Keratinocyte (primary cell): ENCODE data around the gene ACYP2. TPM values are rescaled to one million over a fixed set of nuclear protein-coding genes. Genes with fewer than 3 reads are reported as not detected.
"Not testable (repeated sequence)": the region's sequence is repeated elsewhere in the genome, so short reads cannot be mapped to it uniquely, and the experiment has no call there.

ENCODE experiments used
- DNase-seq: peaks from one replicate; pipeline ENCODE4 v3.0.0-alpha.2; 2011; ENCODE audit warnings: low read depth, missing footprints, low spot score
- FAIRE-seq: peaks from 2 replicates; lab custom pipeline; 2011; peaks lifted over from hg19 to GRCh38; lab: Jason Lieb, UNC
- H2AFZ ChIP-seq: 2 replicates; pipeline ENCODE4 v1.6.0; 2012; ENCODE audit warnings: low read length, control low read depth, inconsistent platforms; ENCODE audit not compliant: control insufficient read depth
- H3K27ac ChIP-seq: 2 replicates; pipeline ENCODE4 v1.5.1; 2011; ENCODE audit warnings: low read length; ENCODE audit not compliant: control insufficient read depth, insufficient read depth
- H3K27me3 ChIP-seq: 3 replicates; pipeline ENCODE4 v1.6.0; 2011; ENCODE audit warnings: low read length; ENCODE audit not compliant: control insufficient read depth, insufficient read depth; ENCODE audit errors: extremely low read depth
- H3K36me3 ChIP-seq, 2 experiments: 2 replicates in 1 of 2; 3 replicates in 1 of 2; pipeline ENCODE4 v1.5.1; 2011; ENCODE audit warnings: low read length in 2 of 2, mild to moderate bottlenecking in 1 of 2; ENCODE audit not compliant: control insufficient read depth in 2 of 2, insufficient read depth in 2 of 2; ENCODE audit errors: extremely low read depth in 1 of 2
- H3K4me1 ChIP-seq: 3 replicates; pipeline ENCODE4 v1.5.1; 2011; ENCODE audit warnings: low read length; ENCODE audit not compliant: control insufficient read depth, insufficient read depth; ENCODE audit errors: extremely low read depth
- H3K4me2 ChIP-seq: 3 replicates; pipeline ENCODE4 v1.6.0; 2011; ENCODE audit warnings: low read depth, low read length; ENCODE audit not compliant: control insufficient read depth, insufficient read depth; ENCODE audit errors: extremely low read depth
- H3K4me3 ChIP-seq, 3 experiments: fragments of 200-600 bp in 1 of 3; sonication (generic) in 1 of 3; 2 replicates in 2 of 3; 3 replicates in 1 of 3; pipeline ENCODE4 v1.5.1; 2011 to 2016; ENCODE audit warnings: low read length in 3 of 3, mild to moderate bottlenecking in 3 of 3, control low read depth in 2 of 3, inconsistent platforms in 1 of 3, low read depth in 1 of 3, mixed read lengths in 1 of 3, mixed run types in 1 of 3, moderate library complexity in 1 of 3; ENCODE audit not compliant: control insufficient read depth in 2 of 3, insufficient read depth in 2 of 3; ENCODE audit errors: extremely low read depth in 1 of 3
- H3K79me2 ChIP-seq: 2 replicates; pipeline ENCODE4 v1.6.0; 2012; ENCODE audit warnings: low read length; ENCODE audit not compliant: control insufficient read depth, insufficient read depth
- H3K9ac ChIP-seq: 3 replicates; pipeline ENCODE4 v1.6.0; 2011; ENCODE audit warnings: low read length; ENCODE audit not compliant: control insufficient read depth, insufficient read depth; ENCODE audit errors: extremely low read depth
- H3K9me1 ChIP-seq: 3 replicates; pipeline ENCODE4 v1.6.0; 2011; ENCODE audit warnings: low read length; ENCODE audit not compliant: control insufficient read depth, insufficient read depth; ENCODE audit errors: extremely low read depth
- H3K9me3 ChIP-seq: 2 replicates; pipeline ENCODE4 v1.5.1; 2012; ENCODE audit warnings: low read depth, low read length; ENCODE audit not compliant: control insufficient read depth
- H4K20me1 ChIP-seq: 3 replicates; pipeline ENCODE4 v1.6.0; 2011; ENCODE audit warnings: low read length; ENCODE audit not compliant: control insufficient read depth, insufficient read depth; ENCODE audit errors: extremely low read depth
- CTCF ChIP-seq, 3 experiments: IDR thresholded peaks in 1 of 3; conservative IDR thresholded peaks in 1 of 3; optimal IDR thresholded peaks in 1 of 3; 2 replicates in 2 of 3; 3 replicates in 1 of 3; pipeline versions ENCODE3 to v1.5.1; 2011; ENCODE audit warnings: low read length in 3 of 3, mild to moderate bottlenecking in 3 of 3, moderate library complexity in 2 of 3, control low read depth in 1 of 3, inconsistent platforms in 1 of 3; ENCODE audit not compliant: insufficient read depth in 2 of 3; ENCODE audit errors: extremely low read depth in 1 of 3
- EZH2 ChIP-seq: IDR thresholded peaks from one replicate; pipeline ENCODE4 v1.6.1; 2012; ENCODE audit warnings: inconsistent platforms, mild to moderate bottlenecking, low read length, moderate library complexity
- dilution Hi-C: fragments of 300-500 bp; cut with MboI; formaldehyde crosslinking; loops from one replicate; pipeline ENCODE4 v1.7.0; 2020; ENCODE audit warnings: low sequenced_read_pairs; ENCODE audit not compliant: extremely low pct_ligation_motif_present
- polyA plus RNA-seq, 5 experiments: library from polyadenylated mRNA; depleted of rRNA in 3 of 5; stranded (reverse) in 3 of 5; stranded (forward) in 1 of 5; unstranded in 1 of 5; fragments of >200 nt; gene quantifications; 1 replicate in 1 of 5; 2 replicates in 3 of 5; 3 replicates in 1 of 5; pipeline versions ENCODE4 v1.2.1 to v1.2.3, GENCODE V29; 2011 to 2012; ENCODE audit warnings: missing spikeins in 2 of 5, low read depth in 1 of 5, low replicate concordance in 1 of 5

Gene ACYP2
- polyA plus RNA-seq, 1 donor (not counting 4 experiments of a cell fraction or from before 2014, with no cell fraction given) = 8.7 TPM

GRCh38 chr2:54289917-54290316 lies 174.5 kb downstream of the ACYP2 start:
- H3K9me3 ChIP-seq = no peaks in the 10 kb centered on the region
- FAIRE-seq (no peak), DNase-seq (no peak)
- TF ChIP-seq CTCF (optimal IDR thresholded peaks at IDR 0.05 in 1 of 3, IDR thresholded peaks at IDR 0.05 in 1 of 3, conservative IDR thresholded peaks at IDR 0.05 in 1 of 3; ENCODE audit: extremely low read depth in 1 of 3, insufficient read depth in 2 of 3, low read length in 3 of 3) (no peak), EZH2 (no peak)
- no peaks in the 10 kb centered on the region for H3K36me3 ChIP-seq
- no peak overlapping the region for H3K27ac ChIP-seq
- peaks cover 2% of the 10 kb centered on the region for H3K4me1 ChIP-seq
- no peak overlapping the region for H2AFZ ChIP-seq
- dilution Hi-C loops = no loop called here
- no peak overlapping the region for H3K4me3 ChIP-seq
- no peak overlapping the region for H3K4me2 ChIP-seq
- no peaks in the 10 kb centered on the region for H3K79me2 ChIP-seq
- H4K20me1 ChIP-seq = no peaks in the 10 kb centered on the region
- H3K27me3 ChIP-seq = no peaks in the 10 kb centered on the region
- H3K9me1 ChIP-seq = no peaks in the 10 kb centered on the region
- no peak overlapping the region for H3K9ac ChIP-seq

- no peaks in the 10 kb centered on the region for H4K20me1 ChIP-seq
- H3K36me3 ChIP-seq = no peaks in the 10 kb centered on the region
- peaks cover 4% of the 10 kb centered on the region for H3K4me1 ChIP-seq
- no peaks in the 10 kb centered on the region for H3K79me2 ChIP-seq
- H3K9me3 ChIP-seq = no peaks in the 10 kb centered on the region
- no peak overlapping the region for H3K9ac ChIP-seq
- no peak overlapping the region for H3K4me2 ChIP-seq
- no peaks in the 10 kb centered on the region for H3K27me3 ChIP-seq
- DNase-seq (no peak), FAIRE-seq (no peak)
- dilution Hi-C loops = no loop called here
- TF ChIP-seq CTCF (optimal IDR thresholded peaks at IDR 0.05 in 1 of 3, IDR thresholded peaks at IDR 0.05 in 1 of 3, conservative IDR thresholded peaks at IDR 0.05 in 1 of 3; ENCODE audit: extremely low read depth in 1 of 3, insufficient read depth in 2 of 3, low read length in 3 of 3) (no peak), EZH2 (no peak)
- no peak overlapping the region for H2AFZ ChIP-seq
- no peak overlapping the region for H3K27ac ChIP-seq
- no peaks in the 10 kb centered on the region for H3K9me1 ChIP-seq
- H3K4me3 ChIP-seq = no peak overlapping the region
Observed at GRCh38 chr2:54290356-54291025, 175.1 kb downstream of the ACYP2 start.

GRCh38 chr2:54294665-54295064 lies 179.2 kb downstream of the ACYP2 start:
- H3K27ac ChIP-seq, H3K9me1 ChIP-seq, H2AFZ ChIP-seq, dilution Hi-C loops, FAIRE-seq, H3K4me3 ChIP-seq, H3K36me3 ChIP-seq, H3K9ac ChIP-seq, H3K27me3 ChIP-seq, H3K4me2 ChIP-seq, DNase-seq, H3K4me1 ChIP-seq, H4K20me1 ChIP-seq, H3K79me2 ChIP-seq, H3K9me3 ChIP-seq: not testable (repeated sequence)
